ENCODE results near the gene SLCO4A1. TPM values are rescaled to one million over a fixed set of nuclear protein-coding genes. Genes with fewer than 3 reads are reported as not detected.
A peak's percentile ranks its signal among the peaks of the same experiment; 100 is the strongest.

Gene SLCO4A1
- total and polyA plus RNA-seq, 9 donors, result 1.1 to 10.9 (median 3.7) TPM

DNA sequence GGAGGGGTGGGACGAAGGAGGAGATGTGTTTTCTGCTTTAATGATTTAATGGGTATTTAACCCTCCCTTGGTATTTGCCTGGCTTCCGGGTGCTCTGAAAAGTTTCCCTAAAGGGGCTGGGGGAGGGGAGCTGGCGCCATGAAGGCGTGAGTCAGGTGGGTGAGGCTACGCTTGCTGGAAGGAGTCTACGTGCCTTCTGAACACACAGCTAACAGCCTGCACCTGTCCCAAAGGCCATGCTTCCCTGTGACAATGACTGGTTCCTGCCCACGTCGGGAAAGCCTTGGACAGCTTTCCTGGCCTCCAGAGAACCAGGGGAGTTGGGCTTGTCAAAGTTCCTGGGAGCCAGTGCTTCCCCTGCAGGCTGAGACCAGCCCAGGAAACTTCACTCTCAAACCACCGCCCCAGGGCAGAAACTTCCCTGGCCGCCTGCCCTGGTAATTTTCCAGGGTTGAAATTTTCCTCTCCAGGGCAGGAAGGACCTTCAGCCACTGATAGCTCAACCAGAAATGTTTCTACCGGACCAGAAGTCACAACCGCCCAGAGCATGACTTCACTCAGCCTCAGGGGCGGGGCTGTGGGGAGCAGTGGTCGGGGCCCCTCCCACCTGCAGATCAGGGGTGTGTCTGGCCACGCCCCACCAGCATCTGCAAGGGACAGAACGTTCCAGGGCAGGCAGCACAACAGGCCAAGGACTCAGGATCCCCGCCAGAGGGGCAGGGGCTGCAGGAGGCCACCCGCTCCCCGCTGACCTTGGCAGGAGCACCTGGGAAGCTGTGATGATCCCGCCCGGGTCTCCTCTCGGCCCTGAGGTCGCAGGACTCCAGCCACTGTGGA lies 18.6 kb upstream of the SLCO4A1 start:
- H3K27me3 ChIP-seq, result no peaks in the 10 kb centered on the region
- DNase-seq, result peak; percentile 86 to 96 (median 95)
- no peaks in the 10 kb centered on the region for H3K9me3 ChIP-seq
- H3K4me3 ChIP-seq, result no peak overlapping the region
- whole genome bisulfite sequencing, 3 donors, result 3 to 7% (median 4%) methylated on average over 23 of the region's 23 CpGs
- peaks cover 13% of the 10 kb centered on the region for H3K4me1 ChIP-seq (ENCODE audit: insufficient read depth)
- intact Hi-C loops (cut with DNase I), result loop anchor here in 1 of 4 donors (5.0 kb wide), 1 partner anchor 321 kb away; the partner anchor contains the start of gene ADRM1
- H3K36me3 ChIP-seq, result no peaks in the 10 kb centered on the region
- peak overlapping the region; percentile 58 to 91 for H3K27ac ChIP-seq
- TF ChIP-seq POLR2A (IDR thresholded peaks at IDR 0.05) (peak; percentile 22), EP300 (IDR thresholded peaks at IDR 0.05) (peak; percentile 27)
- TF ChIP-seq, protein P1, sequence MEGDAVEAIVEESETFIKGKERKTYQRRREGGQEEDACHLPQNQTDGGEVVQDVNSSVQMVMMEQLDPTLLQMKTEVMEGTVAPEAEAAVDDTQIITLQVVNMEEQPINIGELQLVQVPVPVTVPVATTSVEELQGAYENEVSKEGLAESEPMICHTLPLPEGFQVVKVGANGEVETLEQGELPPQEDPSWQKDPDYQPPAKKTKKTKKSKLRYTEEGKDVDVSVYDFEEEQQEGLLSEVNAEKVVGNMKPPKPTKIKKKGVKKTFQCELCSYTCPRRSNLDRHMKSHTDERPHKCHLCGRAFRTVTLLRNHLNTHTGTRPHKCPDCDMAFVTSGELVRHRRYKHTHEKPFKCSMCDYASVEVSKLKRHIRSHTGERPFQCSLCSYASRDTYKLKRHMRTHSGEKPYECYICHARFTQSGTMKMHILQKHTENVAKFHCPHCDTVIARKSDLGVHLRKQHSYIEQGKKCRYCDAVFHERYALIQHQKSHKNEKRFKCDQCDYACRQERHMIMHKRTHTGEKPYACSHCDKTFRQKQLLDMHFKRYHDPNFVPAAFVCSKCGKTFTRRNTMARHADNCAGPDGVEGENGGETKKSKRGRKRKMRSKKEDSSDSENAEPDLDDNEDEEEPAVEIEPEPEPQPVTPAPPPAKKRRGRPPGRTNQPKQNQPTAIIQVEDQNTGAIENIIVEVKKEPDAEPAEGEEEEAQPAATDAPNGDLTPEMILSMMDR (IDR thresholded peaks at IDR 0.05), result peak in 1 of 3 donors; percentile 28

DNA sequence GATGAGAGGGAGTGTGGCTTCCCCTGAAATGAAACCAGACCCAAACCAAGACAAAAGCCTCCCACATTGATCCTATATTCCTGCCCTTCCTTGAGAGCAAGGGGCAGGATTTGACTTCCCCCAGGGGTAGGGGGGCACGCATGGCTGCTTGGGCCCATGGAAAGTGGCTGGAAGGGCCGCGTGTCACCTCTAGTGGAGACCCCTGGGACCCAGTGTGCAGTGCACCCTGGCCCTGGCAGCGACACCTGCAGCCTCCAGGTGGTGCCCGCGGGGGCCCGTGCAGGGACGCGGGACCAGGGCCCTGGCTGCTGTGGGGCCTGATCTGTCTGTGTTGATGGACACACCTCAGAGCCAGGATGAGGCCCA lies 18.0 kb upstream of the SLCO4A1 start:
- TF ChIP-seq, protein P1 (IDR thresholded peaks at IDR 0.05), result no peak
- TF ChIP-seq EP300 (IDR thresholded peaks at IDR 0.05) (no peak), POLR2A (IDR thresholded peaks at IDR 0.05) (no peak)
- Histone ChIP-seq H3K27me3 (no peaks in the 10 kb centered on the region), H3K9me3 (no peaks in the 10 kb centered on the region), H3K4me3 (no peak overlapping the region), H3K36me3 (no peaks in the 10 kb centered on the region), H3K27ac (peak overlapping the region; percentile 58 to 91), H3K4me1 (ENCODE audit: insufficient read depth) (peaks cover 13% of the 10 kb centered on the region)
- intact Hi-C loops (cut with DNase I), result loop anchor here in 1 of 4 donors (5.0 kb wide), 1 partner anchor 322 kb away; the partner anchor contains the start of gene ADRM1
- WGBS, 3 donors, result 60 to 74% (median 70%) methylated on average over 4 to 9 of the region's 9 CpGs
- DNase-seq, result peak in 1 of 5 donors; percentile 37

DNA sequence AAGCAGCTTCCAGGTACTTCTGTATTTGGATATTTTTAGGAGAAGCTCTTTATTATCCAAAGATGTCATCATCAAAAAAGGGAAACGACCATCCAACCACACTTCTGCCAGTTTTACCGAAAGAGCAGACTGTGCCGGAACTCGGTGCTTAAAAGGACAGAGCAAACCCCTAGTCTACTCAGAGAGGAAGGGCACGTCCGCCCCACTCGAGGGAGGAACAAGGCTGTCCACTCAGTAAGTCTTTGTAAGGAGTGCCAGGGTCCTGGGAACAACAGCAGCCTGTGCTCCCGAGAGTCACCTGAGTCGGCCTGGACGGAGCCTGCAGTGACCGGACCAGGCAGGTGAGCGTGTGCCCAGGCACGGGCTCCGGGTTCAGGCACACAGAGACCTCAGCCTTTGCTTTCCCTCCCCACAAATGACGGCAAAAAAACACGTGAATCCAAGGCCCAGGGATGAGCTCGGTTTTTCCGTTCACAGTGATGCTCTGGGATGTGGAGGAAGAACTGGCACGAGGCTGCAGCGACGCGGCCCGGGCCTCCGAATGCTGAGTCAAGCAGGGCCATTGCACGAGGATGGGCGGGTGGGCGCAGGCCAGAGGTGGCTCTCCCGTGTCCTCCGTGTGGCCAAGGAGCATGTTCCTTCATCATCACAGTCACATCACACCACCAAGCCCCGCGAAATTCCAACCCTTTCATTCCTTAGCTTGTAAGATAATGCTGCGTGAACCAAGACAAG lies 17.4 kb upstream of the SLCO4A1 start:
- peak in 2 of 5 donors; percentile 24 to 56 for DNase-seq
- Histone ChIP-seq H3K36me3 (no peaks in the 10 kb centered on the region), H3K4me1 (ENCODE audit: insufficient read depth) (peaks cover 13% of the 10 kb centered on the region), H3K9me3 (no peaks in the 10 kb centered on the region), H3K27me3 (no peaks in the 10 kb centered on the region), H3K27ac (peak overlapping the region; percentile 58 to 91), H3K4me3 (no peak overlapping the region)
- WGBS, 3 donors, result 79 to 81% (median 81%) methylated on average over 32 of the region's 32 CpGs
- intact Hi-C loops (cut with DNase I), result loop anchor here in 1 of 4 donors (5.0 kb wide), 1 partner anchor 323 kb away; the partner anchor contains the start of gene ADRM1
- TF ChIP-seq, protein P1 (IDR thresholded peaks at IDR 0.05), result no peak
- no peak for TF ChIP-seq POLR2A (IDR thresholded peaks at IDR 0.05)
- no peak for TF ChIP-seq EP300 (IDR thresholded peaks at IDR 0.05)

DNA sequence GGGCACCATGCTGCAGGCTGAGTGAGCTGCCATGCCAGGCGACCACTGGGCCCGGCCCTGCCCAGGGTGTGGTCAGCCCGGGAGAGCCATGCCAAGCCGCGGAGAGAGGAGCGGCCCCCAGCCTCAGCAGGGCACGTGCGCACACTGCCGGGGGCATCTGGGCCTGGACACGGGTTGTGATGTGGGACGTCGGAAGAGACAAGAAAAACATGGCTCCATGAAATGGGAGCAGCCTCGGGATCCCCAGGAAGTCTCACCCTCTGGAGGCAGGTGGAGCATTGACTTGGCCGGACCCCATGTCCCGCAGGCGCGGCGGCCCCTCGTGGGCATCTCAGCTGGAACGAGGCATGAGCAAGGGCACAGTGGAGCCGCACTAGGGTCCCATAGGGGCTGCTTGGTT lies 16.8 kb upstream of the SLCO4A1 start:
- no peak overlapping the region for H3K4me3 ChIP-seq
- H3K27me3 ChIP-seq, result no peaks in the 10 kb centered on the region
- H3K27ac ChIP-seq, result peak overlapping the region in 1 of 2 donors; percentile 91
- H3K9me3 ChIP-seq, result no peaks in the 10 kb centered on the region
- WGBS, 3 donors, result 90 to 93% (median 92%) methylated on average over 21 of the region's 21 CpGs
- no peaks in the 10 kb centered on the region for H3K36me3 ChIP-seq
- intact Hi-C loops (cut with DNase I), result no loop called here
- TF ChIP-seq POLR2A (IDR thresholded peaks at IDR 0.05), result no peak
- TF ChIP-seq, protein P1 (IDR thresholded peaks at IDR 0.05), result no peak
- TF ChIP-seq EP300 (IDR thresholded peaks at IDR 0.05), result no peak
- peaks cover 13% of the 10 kb centered on the region for H3K4me1 ChIP-seq (ENCODE audit: insufficient read depth)
- DNase-seq, result peak in 1 of 5 donors; percentile 28

Measured in ovary (tissue), 9 donors.